Limb (tissue), 2 donors: ENCODE results near the gene PUS7L.
"Not testable (repeated sequence)": the region's sequence is repeated elsewhere in the genome, so short reads cannot be mapped to it uniquely, and the experiment has no call there.

Source experiments
- DNase-seq, 2 donors: peaks; one replicate each; pipeline ENCODE4 v3.0.0-alpha.2; 2016; ENCODE audit errors: extremely low spot score in 2 of 2

PUS7L gene

DNA sequence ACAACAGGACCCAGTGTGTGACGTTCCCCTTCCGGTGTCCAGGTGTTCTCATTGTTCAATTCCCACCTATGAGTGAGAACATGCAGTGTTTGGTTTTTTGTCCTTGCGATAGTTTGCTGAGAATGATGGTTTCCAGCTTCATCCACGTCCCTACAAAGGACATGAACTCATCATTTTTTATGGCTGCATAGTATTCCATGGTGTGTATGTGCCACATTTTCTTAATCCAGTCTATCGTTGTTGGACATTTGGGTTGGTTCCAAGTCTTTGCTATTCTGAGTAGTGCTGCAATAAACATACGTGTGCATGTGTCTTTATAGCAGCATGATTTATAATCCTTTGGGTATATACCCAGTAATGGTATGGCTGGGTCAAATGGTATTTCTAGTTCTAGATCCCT lies 7.2 kb downstream of the PUS7L start:
- DNase-seq = not testable (repeated sequence)

DNA sequence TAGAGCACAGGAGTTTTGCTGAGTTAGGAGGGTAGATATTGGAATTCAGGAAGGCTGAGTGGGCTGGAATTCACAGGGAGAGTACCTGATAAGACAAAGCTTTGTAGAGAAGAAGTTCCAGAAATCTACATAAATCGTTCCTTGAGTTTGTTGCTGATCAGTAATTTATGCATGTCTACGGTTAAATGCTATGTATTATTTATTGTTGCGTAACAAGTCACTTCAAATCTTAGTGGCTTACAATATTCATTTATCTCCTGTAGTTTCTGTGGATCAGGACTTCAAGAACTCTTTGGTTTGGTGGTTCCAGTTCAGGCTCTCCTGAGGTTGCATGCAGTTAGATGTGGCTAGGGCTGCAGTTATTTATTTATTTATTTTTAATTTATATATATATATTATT lies 7.8 kb downstream of the PUS7L start:
- no peak for DNase-seq

DNA sequence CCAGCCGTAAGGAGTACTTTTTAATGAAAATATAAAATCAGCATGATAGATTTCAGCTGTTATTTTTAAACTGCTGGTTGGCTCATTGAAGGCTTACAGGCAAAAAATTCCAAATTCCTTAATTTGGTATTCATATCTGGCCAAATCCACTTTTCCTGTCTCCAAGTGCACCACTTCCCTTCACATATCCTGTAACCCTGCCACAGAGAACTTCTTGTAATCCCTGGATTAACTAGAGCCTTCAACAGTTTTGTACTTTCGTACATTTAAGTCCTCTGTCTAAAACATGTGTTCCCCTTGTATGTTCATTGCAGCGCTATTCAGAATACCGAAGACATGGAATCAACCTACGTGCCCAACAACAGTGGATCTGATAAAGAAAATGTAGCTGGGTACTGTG lies 9.6 kb downstream of the PUS7L start:
- DNase-seq = no peak

DNA sequence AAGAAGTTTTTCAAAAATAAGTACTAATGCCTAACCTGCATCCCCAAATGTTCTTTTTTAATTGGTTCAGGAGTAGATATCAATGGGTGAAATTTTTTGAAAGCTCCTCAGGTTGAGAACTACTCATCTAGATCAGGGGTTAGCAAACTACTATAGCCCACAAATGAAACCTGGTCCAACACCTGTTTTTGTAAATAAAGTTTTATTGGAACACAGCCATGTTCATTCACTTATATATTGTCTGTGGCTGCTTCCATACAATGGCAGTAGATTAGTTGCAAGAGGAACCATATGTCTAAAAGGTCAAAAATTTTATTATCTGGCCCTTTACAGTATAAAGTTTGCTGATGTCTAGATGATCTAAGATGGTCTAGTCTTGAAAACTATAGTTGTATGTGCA lies 13.8 kb downstream of the PUS7L start:
- no peak for DNase-seq

DNA sequence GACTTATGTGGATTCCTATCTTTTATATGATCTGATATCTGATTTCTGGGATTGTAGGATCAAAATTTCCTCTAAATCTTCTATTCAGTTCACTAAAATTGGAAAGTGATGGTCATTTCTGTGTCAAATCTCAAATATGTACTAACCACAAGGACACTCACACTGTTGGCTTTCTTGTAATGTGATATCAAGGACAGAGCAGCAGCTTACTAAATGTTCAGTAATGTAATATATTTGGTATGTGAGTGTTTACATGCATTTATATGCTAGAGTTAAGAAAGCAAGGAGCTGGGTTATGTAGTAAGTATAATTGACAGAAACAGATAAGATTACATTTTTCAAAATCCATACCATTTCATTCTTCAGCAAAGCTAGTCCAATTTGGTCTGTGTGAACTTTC lies 16.5 kb downstream of the PUS7L start:
- no peak for DNase-seq

DNA sequence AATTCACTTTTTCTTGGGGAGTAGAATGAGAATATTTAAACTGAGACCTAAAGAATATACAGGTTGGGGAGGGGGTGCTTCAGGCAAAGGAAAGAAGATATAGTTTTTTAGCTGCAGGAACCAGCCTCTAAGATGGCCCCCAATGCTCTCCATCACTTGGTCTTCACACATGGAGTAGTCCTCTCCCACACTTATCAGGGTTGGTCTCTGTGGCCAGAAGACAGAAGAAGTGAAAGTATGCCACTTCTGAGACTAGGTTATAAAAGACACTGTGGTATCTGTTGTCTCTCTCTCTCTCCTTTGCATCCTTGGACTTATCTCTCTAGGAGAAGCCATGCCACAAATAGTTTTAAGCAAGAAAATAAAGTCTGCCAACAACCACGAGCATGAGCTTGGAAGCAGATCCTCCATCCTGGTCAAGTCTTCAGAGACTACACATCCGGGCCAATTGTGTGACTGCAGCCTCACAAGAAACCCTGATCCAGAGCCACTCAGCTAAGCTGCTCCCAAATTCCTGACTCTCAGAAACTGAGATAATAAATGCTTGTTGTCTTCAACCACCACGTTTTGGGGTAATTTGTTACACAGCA lies 18.0 kb downstream of the PUS7L start:
- DNase-seq = no peak

DNA sequence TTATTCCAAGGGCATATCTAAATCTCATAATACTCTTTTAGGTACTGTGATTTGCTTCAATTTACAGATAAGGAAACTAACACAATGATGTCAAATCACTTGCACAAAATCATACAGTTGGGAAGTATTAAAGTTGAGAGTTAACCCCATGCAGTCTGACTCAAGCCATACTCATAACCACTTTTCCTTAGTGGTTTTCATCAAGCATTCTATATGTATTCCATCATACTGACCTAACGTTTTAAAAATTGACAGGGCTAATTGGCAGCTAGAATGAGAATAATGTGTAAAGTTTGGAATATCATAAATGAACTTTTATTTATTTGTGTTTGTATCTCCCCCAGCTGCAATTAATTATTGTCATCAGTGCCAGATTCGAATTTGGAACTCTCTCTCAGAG lies 20.9 kb downstream of the PUS7L start:
- DNase-seq = no peak

DNA sequence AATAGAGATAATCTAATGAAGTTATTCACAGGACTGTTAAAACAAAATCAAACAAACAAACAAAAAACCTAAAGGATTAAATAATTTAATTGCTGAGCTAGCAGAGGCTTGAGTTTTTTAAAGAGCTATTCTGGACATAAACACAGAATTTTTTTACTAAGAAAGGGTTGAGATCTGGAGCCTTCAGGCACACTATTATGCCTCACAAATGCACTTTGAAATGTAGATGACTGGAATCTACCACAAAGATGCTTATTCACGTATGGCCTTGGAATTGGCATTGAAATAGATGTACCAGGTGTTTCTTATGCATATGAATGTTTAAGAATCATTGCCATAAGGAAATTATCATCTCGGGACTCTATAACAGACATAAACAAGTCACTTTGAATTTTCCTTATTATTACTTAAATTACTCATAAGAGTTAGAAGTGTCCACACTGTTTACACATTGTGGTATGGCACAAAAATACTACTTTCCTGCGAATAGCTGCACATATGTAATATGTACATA lies 21.6 kb downstream of the PUS7L start:
- no peak for DNase-seq

DNA sequence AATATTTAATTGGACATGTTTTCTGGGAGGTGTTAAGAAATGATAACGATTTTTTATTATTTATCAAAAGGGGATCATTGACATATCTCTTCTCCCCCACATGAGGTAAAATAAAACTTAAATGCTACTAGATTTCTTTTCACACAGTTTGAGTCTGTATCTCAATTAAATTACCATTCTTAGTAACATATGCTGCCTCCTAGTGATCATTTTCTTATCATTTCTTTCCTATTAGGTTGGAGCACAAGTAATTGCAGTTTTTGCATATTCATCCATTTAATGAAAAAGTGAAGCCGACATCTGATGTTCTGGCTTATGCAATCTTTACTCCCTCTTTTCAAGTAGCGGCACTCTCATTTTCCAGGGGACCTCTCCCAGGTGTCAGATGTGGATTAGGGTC lies 24.9 kb downstream of the PUS7L start:
- DNase-seq = no peak

DNA sequence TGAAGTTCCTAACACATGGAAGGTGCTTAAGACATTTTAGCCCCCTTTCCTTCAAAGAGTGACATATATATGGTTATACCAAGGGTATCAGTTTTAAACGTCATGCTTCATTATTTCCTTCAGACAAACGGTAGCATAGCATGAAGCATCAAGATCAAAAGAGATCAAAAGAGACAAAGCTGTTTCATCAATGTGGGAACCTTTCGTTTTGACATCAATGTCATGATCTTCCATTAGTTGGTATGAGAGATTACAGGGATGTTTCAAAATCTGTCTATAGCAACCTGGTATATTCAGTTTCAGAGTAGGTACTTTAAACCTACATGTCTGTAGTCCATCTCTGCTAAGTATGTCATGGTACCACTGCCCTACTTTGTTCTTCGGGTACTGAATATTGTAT lies 28.3 kb downstream of the PUS7L start:
- DNase-seq = no peak

DNA sequence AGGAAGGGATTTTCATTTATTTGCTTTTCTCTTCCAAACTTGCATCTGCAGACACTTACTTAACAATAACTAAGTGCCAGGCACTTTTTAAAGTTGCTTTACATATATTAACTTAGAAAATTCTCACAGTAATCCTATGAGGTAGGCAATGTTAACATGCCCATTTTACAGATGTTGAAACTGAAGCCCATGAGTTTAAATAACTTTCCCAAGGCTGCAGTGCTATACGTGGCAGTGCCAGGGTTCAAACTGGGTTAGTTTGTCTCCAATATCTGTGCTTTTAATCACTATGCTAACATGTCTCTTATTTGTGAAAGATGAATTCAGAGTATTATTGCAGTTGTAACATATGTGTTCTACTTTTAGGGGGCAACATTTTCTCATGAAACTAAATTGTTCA lies 29.9 kb downstream of the PUS7L start:
- DNase-seq = no peak

DNA sequence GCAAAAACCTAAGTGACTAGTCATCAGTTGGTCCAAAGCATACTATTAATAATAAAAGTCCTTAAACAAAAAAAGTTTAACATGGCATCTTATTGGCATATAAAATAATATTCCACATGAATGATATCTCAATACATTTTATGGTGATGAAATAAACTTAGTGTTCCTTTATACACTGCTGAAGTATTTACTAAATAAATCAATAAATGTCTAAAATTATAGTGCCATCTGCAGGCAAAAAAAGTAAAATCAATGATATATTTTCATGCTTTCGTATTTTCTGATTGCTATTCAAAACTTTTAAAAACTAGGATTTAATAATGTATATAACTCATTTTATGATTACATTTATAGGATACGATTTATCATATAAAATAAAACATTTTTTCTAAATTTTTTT lies 30.5 kb downstream of the PUS7L start:
- peak in 1 of 2 donors; percentile 41 for DNase-seq

DNA sequence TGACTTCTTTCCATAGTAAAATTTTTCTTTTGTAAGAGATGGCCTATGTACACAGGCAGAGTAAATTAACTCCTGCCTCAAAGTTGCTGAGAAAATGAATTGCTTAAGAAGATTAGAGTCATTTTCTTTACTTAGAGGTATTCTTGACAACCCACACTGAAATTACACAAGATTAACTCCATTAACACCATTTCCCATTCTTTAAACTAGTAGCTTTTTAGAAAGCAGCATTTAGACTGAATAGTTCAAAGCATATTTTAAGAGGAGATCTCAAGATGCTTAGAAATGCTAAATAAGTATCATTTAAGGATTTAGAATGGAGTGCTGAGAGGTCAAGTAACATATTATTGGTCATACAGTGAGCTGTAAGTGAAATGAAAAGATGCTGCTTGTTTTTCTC lies 35.5 kb downstream of the PUS7L start:
- no peak for DNase-seq

DNA sequence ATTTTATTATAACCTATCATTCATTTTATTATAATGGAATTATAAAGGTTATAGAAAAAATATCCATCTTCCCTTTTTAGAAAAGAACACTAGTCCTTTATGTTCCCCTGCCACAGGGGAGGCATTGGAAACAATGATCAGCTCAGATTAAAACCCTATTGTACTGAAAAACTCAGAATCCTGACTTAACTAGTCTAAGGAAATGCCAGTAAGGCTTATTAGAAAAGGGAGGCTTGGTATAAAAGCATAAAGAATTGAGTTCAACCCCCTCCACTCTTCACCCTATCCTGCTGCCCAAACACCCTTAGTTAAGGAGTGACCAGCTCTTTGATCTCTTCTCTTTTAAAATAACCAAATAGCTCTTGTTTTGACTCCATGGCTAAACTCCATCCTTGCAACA lies 36.0 kb downstream of the PUS7L start:
- no peak for DNase-seq

DNA sequence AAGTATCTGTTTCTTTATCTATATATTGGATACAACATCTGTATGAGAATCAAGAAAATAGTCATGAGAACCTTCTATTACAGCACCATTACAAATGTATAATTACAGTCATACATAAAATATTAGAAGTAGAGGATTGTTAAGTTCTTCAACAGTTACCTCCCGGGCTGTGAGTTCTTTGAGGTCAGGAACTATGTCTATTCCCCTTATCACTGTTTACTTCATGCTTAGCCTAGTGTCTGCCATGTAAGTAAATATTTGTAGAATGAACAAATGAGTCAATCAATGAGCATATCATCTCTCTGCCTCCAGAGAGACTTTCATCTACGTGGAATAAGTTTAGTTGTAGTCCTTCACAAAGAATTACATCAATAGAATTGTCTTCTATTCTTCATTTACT lies 47.2 kb downstream of the PUS7L start:
- DNase-seq = no peak

DNA sequence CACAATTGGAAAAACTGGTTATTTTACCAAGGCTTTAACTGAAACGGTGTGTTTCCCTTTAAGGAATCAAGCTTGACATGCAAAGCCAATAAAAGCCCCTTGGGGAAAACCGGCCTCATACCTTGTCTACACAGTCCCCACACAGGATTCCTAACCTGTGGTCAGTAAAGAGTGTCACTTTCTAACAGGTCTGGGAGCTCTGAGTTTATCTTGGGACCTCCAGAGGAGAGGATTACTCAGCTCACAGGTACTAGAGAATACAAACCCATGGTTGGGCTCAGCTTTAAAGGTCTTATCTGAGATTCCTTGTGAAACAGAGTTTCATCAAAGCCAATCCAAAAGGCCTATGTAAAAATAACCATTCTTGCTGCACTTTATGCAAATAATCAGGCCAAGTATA lies 54.8 kb downstream of the PUS7L start:
- not testable (repeated sequence) for DNase-seq

DNA sequence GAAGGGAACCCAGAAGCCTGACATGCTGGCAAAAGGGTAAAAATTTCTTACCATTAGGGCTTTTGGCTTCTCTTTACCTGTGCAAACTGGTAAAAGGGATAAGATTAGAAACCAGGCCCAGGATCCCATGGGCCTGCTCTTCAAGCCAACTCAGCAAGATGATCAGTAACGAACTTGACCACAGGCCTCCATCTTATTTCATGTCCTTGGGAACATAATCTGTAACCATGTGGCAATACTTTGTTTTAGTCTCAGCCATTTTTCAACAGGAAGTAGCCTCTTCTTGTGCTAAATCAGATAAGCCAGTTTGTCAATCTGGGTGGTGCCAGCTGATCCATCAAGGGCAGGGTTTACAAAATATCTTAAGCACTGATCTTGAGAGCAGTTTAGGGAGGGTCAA lies 57.4 kb downstream of the PUS7L start:
- DNase-seq = not testable (repeated sequence)

DNA sequence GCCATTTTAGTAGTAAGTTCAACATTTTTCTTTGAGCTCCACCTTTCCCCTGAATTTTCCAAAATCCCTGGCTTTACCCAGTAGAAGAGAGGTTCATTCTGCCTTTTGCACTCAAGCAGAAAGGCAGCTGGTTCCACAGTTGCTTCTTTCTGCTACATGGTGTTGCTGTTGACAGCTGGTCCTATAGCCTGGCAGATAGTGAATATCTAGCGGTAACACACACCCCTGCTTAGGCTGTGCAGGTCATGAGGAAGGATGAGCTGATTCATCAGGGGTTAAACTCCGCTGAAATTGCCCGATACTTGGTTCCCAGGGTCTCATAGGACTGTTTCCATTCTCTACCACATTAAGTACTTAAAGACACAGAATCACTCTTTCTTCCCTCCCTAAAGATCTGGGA lies 62.4 kb downstream of the PUS7L start:
- DNase-seq = no peak

DNA sequence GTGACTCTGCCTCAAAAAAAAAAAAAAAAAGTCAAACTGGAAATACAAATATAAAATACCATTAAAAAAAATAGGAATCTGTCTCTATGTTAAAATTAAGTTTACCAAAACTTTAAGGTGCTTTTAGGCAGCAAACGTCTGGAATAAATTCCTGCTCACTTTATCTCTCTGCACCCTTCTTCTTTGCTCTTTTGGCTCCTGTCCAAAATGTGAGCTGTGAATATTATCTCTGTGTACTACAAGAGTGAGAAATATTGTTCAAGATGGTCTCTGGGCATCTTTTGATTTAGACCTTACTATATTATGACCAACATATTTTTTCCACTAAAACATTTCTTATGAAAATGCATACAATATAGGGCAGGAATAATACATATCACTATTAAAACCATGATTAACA lies 63.7 kb downstream of the PUS7L start:
- no peak for DNase-seq

DNA sequence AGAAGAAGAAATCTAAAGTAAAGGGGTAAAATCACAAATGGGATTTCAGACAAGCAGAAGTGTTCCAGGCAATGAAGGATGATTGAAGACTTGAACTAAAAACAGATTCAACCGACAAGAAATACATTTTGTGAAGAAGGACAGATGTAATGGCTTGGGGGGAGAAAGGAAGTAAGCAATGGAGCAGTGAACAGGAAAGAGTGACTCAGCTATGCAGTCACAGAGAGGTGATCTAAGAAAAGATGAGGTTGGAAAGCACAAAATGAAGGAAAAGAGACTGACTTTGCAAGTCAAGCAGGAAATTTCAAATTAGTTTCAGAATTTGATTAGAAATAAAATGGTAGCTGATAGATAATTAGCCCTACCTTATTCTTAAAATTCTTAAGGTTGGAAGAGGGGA lies 66.5 kb downstream of the PUS7L start:
- no peak for DNase-seq

DNA sequence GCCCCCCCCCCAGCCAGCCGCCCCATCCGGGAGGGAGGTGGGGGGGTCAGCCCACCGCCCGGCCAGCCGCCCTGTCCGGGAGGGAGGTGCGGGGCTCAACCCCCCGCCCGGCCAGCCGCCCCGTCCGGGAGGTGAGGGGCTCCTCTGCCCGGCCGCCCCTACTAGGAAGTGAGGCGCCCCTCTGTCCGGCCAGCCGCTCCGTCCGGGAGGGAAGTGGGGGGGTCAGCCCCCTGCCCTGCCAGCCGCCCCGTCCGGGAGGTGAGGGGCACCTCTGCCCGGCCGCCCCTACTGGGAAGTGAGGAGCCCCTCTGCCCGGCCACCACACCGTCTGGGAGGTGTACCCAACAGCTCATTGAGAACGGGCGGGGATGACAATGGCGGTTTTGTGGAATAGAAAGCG lies 73.1 kb downstream of the PUS7L start:
- DNase-seq = not testable (repeated sequence)

DNA sequence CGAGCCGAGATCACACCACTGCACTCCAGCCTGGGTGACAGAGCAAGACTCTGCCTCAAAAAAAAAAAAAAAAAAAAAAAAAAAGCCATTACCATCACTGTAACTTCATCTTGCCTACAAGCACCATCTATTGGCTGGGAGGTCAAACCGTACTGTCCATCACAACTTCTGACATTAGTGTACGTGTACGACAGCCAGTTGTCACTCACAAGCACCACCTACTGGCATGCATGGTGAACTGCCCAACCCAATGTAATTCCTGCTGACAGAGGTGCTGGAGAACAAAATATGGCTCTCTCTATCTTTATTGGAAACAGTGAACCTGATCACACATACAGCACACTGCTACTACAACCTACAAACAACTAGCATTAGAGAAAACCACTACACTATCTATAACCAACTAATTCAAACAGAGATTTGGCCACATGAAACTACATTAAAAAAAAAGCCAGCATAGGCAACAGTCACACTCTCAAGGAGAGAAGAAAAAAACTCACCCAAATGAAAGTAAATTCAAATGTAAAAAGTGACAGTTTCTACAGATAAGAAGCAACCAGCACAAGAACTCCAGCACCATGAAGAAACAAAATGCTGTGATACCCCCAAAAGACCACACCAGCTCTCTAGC lies 82.3 kb downstream of the PUS7L start:
- no peak for DNase-seq

DNA sequence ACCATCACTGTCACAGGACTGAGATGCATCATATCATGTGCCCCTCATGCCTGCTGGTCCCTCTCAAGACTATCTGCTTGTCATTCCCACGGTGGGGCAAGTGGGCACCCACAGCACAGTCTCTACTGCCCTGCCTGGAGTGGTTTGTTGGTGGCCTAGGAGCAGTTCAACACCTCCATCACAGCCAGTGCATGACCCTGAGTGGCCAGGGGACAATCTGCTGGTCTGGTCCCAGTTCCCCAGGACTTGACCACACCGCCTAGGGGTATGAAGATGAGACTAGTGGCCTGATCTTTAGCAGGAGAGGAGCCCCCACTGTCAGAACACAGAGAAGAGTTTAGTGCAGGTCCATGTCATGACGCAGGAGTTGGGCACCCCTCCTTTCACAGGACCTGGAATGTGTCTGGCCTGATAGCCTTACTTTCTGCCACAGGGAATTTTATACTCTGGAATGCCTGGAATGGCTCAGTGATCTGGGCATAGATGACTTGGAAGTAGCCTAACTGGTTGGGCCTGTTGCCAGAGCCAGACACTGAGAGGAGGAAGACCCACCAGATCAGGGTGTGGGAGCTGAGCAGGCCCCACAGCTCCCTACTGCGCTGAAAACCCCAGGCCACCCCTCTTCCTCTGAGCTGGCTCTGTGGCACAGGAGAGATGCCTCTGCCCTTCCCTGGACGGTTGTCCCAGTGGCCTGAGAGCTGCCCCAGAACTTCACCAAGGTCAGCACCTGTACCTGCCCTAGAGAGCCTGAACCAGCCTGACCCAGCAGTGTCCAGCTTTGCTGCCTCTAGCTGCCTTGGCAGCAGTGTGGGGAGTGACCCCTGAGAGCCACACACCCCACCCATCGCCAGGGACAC lies 83.3 kb downstream of the PUS7L start:
- DNase-seq = no peak
